Measurements from ENCODE around the gene RNF114.

RNF114 gene

DNA sequence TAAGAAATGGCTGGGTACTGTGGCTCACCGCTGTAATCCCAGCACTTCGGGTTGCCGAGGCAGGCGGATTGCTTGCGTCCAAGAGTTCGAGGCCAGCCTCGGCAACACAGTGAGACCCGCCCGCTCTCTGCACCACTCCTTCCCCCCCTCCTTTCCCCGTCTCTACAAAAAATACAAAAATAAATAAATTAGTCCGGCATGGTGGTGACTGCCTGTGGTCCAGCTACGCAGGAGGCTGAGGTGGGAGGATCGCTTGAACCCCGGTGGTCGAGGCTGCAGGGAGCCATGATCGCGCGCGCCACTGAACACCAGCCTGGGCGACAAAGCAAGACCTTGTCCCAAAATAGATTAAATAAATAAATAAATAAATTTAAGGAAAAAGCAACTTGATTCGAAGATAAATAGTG, 448 bp upstream of the RNF114 start:
- H3K4me3 ChIP-seq (ENCODE audit: low read depth, low read length): peak overlapping the region; percentile 84
- no peak for TF ChIP-seq CTCF (IDR thresholded peaks at IDR 0.05; ENCODE audit: control insufficient read depth, extremely low read depth, insufficient read depth)
- no peak for DNase-seq (ENCODE audit: low read depth)

DNA sequence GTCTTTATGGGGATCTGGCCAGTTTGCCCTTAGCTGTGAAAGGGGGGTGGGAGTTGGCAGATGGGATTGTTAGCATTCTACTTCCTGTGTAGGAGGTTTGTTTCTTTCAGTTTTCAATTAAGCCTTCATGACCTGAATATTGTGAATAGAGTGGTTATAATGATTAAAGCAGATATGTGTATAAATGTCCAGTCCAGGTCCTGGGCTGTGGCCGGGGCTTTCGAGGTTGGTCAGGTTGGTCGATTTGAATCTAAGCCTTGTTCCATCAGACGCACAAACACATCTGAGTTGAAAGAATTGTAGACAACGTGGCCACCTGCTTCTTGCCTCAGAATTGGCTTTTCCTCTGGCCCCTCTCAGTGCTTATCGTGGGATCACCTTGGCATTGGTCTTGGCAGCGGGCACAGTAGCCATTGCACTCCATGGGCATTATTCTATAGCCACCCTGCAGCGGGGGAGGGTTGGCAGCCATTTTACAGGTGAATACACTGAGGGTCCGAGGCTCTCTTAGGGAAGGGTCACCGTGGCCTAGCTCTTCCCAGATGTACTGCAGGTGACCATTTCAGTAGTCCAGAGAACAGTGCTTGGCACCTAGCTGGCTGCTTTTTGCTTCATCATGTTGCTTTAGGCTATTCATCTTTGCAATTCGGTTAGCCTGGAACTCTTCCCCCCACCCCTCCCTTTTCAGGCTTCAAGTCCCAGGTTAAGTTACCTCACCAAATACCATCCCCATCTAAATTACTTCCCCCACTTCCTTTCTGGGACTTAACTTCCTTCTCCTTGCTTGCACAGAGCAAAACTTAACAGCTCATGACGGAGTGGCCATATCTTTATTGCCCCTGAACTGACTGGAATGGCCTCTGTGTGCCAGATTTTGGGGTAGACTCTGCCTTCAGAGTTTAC, 1.1 kb downstream of the RNF114 start:
- no peak for DNase-seq (ENCODE audit: low read depth)
- TF ChIP-seq CTCF (IDR thresholded peaks at IDR 0.05; ENCODE audit: control insufficient read depth, extremely low read depth, insufficient read depth): no peak
- peak overlapping the region; percentile 84 for H3K4me3 ChIP-seq (ENCODE audit: low read depth, low read length)

GRCh38 chr20:49938173-49939163, 2.3 kb downstream of the RNF114 start:
- no peak for DNase-seq (ENCODE audit: low read depth)
- TF ChIP-seq CTCF (IDR thresholded peaks at IDR 0.05; ENCODE audit: control insufficient read depth, extremely low read depth, insufficient read depth): no peak
- peak overlapping the region; percentile 84 for H3K4me3 ChIP-seq (ENCODE audit: low read depth, low read length)

DNA sequence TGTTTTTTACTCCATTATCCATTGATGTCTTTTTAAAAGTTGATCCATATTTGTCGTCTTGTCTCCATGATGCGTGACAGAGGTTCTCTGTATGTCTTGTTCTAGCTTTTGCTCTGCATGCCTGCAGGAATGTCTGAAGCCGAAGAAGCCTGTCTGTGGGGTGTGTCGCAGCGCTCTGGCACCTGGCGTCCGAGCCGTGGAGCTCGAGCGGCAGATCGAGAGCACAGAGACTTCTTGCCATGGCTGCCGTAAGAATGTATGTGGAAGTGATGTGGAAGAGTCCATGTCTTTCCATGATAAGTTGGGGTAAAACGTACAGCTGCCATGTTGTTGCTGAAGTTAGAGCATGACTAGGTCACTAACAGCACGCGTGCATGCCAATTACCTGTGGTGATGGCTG, 5.3 kb downstream of the RNF114 start:
- no peak for DNase-seq (ENCODE audit: low read depth)
- H3K4me3 ChIP-seq (ENCODE audit: low read depth, low read length): no peak overlapping the region
- TF ChIP-seq CTCF (IDR thresholded peaks at IDR 0.05; ENCODE audit: control insufficient read depth, extremely low read depth, insufficient read depth): no peak

DNA sequence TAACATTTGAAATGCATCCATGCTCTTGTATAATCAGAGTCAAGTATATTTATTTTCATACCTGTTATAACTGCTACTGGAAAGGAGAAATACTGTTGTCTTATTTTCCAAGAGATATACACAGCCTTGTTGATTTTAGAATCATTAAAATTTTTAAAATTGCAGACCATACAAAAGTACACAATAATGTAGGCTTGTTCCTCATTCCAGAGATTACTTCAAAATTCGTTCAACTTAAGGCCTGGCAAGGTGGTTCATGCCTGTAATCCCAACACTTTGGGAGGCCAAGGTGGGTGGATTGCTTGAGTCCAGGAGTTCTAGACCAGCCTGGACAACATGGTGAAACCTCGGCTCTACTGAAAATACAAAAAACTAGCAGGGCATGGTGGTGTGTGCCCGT, 6.1 kb downstream of the RNF114 start:
- no peak overlapping the region for H3K4me3 ChIP-seq (ENCODE audit: low read depth, low read length)
- TF ChIP-seq CTCF (IDR thresholded peaks at IDR 0.05; ENCODE audit: control insufficient read depth, extremely low read depth, insufficient read depth): no peak
- DNase-seq (ENCODE audit: low read depth): no peak

DNA sequence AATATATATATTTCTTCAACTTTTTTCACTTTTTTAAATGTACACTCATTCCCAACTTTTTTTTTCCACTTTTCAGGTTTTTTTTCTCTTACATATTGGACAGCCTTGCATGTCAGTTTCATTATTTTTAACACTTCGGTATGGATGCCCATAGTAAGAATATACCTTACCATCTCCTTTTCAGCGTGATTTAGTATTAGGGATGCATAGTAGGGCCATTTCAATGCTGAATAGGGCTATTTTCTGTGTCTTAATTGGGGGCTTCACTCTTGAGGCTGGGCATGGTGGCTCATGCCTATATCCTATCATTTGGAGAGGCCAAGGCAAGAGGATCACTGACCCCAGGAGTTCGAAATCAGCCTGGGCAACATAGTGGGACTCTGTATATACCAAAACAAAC, 6.7 kb downstream of the RNF114 start:
- H3K4me3 ChIP-seq (ENCODE audit: low read depth, low read length): no peak overlapping the region
- no peak for TF ChIP-seq CTCF (IDR thresholded peaks at IDR 0.05; ENCODE audit: control insufficient read depth, extremely low read depth, insufficient read depth)
- DNase-seq (ENCODE audit: low read depth): no peak
